ENCODE results near the gene FTSJ3.

FTSJ3 gene

GRCh38 chr17:63792055-63792729 lies 35.3 kb downstream of the FTSJ3 start:
- DNase-seq (ENCODE audit: low read depth in 4 of 4, low spot score in 1 of 4) = no peak

DNA sequence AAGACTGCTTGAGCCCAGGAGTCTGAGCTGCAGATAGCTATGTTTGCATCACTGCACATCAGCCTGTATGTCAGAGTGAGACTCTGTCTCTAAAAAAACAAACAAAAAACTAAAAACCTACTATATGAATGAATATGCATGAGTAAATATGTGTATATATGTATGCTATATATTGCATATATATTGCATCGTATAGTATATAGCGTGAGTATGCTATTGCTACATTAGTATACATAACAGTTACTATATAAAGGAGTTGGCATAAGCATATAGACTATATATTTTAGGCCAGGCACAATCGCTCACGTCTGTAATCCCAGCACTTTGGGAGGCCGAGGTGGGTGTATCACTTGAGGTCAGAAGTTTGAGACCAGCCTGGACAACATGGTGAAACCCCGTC lies 37.4 kb downstream of the FTSJ3 start:
- no peak for DNase-seq (ENCODE audit: low read depth in 4 of 4, low spot score in 1 of 4)

DNA sequence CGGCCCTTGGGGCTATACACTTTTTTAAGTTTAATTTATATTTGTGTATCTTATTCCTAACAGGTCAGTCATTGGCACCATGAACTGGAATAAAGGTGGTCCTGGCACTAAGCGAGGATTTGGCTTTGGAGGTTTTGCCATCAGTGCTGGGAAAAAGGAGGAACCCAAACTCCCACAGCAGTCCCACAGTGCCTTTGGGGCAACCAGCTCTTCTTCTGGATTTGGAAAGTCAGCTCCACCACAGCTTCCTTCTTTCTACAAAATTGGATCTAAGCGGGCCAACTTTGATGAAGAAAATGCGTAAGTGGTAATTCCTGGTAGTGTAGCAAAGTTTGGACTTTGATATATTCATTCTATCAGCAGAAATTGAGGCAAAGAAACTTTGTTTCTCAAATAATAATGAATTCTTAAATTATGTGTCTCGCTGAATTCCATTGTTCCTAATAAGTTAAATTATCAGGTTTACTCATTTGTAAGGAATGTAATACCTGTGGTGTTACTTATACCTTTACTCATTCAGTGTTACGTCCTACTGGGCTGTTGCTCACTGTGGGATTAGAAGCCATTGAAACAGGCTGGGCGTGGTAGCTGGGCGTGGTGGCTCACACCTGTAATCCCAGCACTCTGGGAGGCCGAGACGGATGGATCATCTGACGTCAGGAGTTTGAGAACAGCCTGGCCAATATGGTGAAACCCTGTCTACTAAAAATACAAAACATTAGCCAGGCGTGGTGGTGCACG lies 40.3 kb downstream of the FTSJ3 start:
- no peak for DNase-seq (ENCODE audit: low read depth in 4 of 4, low spot score in 1 of 4)

- no peak for DNase-seq (ENCODE audit: low read depth in 4 of 4, low spot score in 1 of 4)
Measured at GRCh38 chr17:63786117-63786516, 41.3 kb downstream of the FTSJ3 start.

DNA sequence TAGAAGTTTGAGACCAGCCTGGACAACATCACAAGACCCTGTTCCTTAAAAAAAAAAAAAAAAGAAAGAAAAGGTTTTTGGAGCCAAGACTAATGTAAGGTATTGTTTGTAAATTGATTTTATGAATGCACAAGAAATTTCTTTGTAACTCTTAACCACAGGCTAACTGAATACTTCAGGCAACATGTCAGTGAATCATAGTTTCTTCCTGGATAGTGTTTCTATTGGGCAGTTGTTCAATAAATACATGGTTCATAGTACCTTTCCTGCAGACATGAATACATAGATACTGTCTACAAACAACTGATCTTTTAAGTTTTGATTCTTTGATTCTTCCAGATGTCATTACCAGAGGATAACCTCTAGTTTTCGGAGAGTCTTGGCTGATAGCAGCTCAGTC lies 41.9 kb downstream of the FTSJ3 start:
- DNase-seq (ENCODE audit: low read depth in 4 of 4, low spot score in 1 of 4) = no peak

DNA sequence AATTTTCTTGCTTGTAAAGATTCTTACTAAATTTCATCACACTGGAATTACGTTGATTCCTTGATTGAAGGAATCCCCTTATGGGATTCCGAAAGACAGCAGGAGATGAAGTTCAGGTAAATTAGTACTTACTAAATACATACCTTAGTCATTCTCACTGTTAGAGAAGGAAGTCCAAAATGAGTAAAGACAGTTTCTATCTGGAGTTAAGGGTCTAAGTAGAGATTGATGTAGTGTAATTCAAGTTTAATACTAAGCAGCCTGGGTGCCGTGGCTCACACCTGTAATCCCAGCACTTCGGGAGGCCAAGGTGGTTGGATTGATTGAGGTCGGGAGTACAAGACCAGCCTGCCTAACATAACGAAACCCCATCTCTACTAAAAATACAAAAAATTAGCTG lies 43.9 kb downstream of the FTSJ3 start:
- no peak for DNase-seq (ENCODE audit: low read depth in 4 of 4, low spot score in 1 of 4)

GRCh38 chr17:63780928-63781327 lies 46.5 kb downstream of the FTSJ3 start:
- no peak for DNase-seq (ENCODE audit: low read depth in 4 of 4, low spot score in 1 of 4)

- no peak for DNase-seq (ENCODE audit: low read depth in 4 of 4, low spot score in 1 of 4)
Measured at GRCh38 chr17:63780507-63780906, 47.0 kb downstream of the FTSJ3 start.

- no peak for DNase-seq (ENCODE audit: low read depth in 4 of 4, low spot score in 1 of 4)
Measured at GRCh38 chr17:63775420-63775819, 52.0 kb downstream of the FTSJ3 start.

DNA sequence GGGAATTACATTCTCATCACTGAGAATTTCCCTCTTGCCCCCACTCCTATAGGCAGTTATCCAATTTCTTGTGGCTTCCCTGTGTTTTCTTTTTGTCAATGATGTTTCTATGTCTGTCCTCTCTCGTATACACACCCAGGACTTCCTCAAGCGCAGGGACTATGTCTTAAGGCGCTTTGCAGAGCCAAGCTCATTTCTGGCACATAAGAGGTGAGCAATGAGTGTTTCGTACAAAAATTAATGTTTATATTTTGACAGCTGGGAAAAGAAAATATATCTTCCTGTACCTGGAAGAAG lies 52.5 kb downstream of the FTSJ3 start:
- no peak for DNase-seq (ENCODE audit: low read depth in 4 of 4, low spot score in 1 of 4)

DNA sequence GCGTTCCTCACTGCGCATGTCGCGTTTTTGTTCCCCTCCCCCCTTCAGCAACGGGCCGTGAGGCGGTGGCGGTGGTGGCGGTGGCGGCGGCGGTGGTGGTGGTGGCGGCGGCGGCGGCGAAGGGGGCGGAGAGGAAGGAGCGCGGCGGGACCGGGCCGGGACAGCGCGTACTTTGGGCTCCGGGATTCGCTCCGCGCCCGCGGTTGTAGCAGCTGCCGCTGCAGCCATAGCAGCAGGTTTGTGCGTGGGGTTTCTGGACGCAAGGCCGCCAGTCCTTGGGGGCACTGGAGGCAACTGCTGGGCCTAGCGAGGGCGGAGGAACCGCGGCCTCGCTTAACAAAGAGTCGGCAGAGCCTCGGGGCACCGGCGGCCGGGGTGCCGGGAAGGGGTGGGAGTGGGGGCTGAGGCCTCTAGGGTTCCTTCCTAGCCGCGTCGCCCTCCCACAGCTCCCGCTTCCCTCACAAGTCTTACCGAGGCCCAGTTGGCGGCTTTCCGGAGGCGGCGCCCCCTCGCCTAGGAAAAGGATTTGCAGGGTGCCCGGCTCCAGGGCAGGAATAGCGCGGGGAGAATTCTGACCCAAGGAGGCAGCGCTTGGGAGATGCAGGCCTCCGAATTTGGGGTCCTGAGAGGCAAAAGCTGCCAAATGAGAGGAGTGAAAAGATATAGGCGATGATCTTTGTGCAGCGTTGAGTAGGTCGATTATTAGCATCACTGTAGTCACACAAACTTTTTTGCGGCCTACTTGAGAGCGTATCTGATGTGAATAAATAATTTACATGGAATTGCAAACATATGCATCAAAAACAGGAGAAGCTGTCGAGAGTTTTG lies 53.1 kb downstream of the FTSJ3 start, which contains the start of gene DDX42:
Gene DDX42, plus strand, starts transcription at position 30 of the 828 bp plus-strand sequence. CDS start 12,880 bp downstream, outside the sequence.
- peak in 2 of 4 experiments; percentile 86 to 87 for DNase-seq (ENCODE audit: low read depth in 4 of 4, low spot score in 1 of 4)

DNA sequence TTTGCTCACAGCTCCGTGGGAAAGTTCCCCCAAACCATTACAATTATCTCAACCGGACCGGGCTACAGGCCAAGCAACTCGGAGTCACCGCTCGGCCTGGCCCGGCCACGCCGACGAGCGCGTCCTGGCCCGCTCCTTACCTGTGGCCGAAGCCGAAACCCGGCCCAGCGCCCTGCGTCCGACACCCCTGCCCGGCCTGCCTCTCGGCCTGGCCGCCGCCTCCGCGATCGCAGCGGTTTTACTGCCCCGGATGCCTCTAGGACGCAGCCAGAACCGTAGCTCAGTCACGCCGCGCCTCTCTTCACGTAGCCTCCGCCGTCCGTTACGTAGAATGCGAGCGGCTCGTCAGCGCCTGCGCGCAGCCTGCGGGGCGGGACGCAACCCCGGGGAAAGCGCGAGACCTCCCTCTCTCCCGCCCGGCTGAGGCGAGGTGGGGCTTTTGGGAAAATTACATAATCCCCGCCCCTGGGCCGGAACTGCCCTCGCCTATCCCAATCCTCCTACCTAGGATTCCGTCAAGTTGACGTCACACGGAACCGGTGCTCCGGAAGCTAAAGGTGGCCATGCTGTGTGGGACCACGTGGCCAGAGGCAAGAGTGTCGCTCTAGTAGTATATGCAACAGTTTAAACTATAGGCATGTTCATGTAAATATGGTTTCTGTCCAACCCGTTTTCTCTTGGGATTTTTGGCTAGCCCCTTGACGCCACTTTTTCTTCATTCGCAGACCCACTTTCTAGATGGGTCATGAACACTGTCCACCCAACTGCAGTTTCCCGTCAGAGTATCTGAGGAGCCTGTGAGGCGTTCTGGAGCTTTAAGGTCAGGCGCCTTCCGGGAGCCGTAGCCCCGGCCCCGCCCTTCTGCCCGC lies 54.0 kb downstream of the FTSJ3 start, which contains the start of gene CCDC47:
Gene CCDC47, minus strand, starts transcription at position 326 of the 869 bp plus-strand sequence. CDS start 7,422 bp downstream, outside the sequence.
- peak; percentile 87 to 97 (median 95) for DNase-seq (ENCODE audit: low read depth in 4 of 4, low spot score in 1 of 4)

- no peak for DNase-seq (ENCODE audit: low read depth in 4 of 4, low spot score in 1 of 4)
Measured at GRCh38 chr17:63772801-63773271, 54.6 kb downstream of the FTSJ3 start.
